HepG2 (cell line): ENCODE results near the gene DIS3L2.

Experiments
- ARNTL ChIP-seq: sonication (generic); formaldehyde crosslinking; IDR thresholded peaks from 2 replicates; pipeline ENCODE4 v1.4.0; 2020; ENCODE audit warnings: mild to moderate bottlenecking, missing genetic modification reagents
- CTCF ChIP-seq: sonication (generic); formaldehyde crosslinking; IDR thresholded peaks from 2 replicates; pipeline ENCODE4 v1.5.0; 2020; ENCODE audit warnings: mild to moderate bottlenecking, missing genetic modification reagents, moderate library complexity
- NFE2L1 ChIP-seq: sonication (generic); formaldehyde crosslinking; IDR thresholded peaks from 2 replicates; pipeline ENCODE4 v1.4.0; 2020; ENCODE audit warnings: missing genetic modification reagents, mild to moderate bottlenecking, borderline replicate concordance
- PHF5A ChIP-seq: IDR thresholded peaks from one replicate; pipeline ENCODE4 v1.6.1; 2018; ENCODE audit warnings: low read depth, missing genetic modification reagents; ENCODE audit not compliant: unreplicated experiment

GRCh38 chr2:231984992-231985391 is 23.5 kb downstream of the DIS3L2 start:
- TF ChIP-seq NFE2L1 (CRISPR knock-in tag) = no peak
- TF ChIP-seq PHF5A (CRISPR knock-in tag) = no peak
- no peak for TF ChIP-seq CTCF (CRISPR knock-in tag)
- TF ChIP-seq ARNTL (CRISPR knock-in tag) = no peak
